CD4-positive, alpha-beta T cell treated with Interleukin-17A for 1 hour (primary cell): ENCODE data around the gene NDUFA11.
"Not testable (repeated sequence)": the region's sequence is repeated elsewhere in the genome, so short reads cannot be mapped to it uniquely, and the experiment has no call there.

Experiments
- DNase-seq: peaks from one replicate; pipeline ENCODE4 v3.0.0-alpha.2; 2020

NDUFA11 gene

DNA sequence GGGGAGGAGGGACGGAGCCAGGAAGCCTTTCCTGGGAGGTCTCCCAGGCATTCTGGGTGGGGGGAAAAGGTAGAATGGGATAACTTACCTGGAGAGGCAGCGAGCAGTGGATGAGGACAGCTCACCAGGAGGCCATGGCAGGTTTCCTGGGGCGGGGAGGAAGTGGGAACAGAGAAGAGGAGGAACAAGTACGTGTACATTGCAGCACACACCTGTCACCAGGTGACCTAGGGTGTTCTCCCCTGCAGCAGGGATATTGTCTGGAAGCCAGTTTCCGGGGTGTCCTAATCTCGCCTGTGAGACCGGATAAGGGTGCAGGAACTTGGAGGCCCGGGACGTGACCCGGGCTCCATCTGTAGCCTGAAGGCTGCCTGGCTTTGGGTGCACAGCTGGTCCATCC is 52.3 kb downstream of the NDUFA11 start, which contains the start of gene FUT3:
TSS of gene FUT3 (minus strand) at position 148 of the 400 bp plus-strand sequence.
- no peak for DNase-seq

DNA sequence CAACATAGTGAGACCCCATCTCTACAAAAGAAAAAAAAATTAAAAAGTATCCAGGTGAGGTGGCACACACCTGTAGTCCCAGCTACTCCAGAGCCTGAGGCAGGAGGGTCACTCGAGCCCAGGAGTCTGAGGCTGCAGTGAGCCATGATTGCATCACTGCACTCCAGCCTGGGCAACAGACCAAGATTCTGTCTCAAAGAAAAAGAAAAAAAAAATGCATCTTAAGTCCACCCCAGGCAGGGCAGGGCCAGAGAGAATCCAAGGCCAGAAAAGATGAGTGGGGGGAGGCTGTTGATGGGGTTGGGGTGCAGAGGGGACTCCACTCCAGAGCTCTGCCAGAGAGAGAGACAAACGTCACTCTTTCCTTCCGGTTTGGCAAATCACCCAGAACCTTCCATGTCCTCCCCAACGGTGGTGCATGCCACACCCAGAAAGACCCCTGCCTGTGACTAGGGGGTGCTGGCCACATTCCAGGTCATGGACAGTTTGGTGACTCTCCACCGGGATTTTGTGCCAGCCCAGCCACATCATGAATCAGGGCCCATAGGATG is 52.8 kb downstream of the NDUFA11 start:
- no peak for DNase-seq

DNA sequence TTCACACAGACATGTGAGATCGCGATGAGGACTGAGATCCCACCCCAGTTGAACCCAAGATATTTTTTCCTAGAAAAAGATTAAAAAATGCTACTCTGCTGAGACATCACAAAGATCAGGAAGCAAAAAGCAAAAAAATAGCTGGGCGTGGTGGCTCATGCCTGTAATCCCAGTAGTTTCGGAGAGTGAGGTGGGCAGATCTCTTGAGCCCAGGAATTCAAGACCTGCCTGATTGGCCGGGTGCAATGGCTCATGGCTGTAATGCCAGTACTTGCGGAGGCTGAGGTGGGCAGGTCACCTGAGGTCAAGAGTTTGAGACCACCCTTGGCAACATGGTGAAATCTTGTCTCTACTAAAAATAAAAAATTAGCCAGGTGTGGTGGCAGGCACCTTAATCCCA is 53.4 kb downstream of the NDUFA11 start:
- DNase-seq = no peak

DNA sequence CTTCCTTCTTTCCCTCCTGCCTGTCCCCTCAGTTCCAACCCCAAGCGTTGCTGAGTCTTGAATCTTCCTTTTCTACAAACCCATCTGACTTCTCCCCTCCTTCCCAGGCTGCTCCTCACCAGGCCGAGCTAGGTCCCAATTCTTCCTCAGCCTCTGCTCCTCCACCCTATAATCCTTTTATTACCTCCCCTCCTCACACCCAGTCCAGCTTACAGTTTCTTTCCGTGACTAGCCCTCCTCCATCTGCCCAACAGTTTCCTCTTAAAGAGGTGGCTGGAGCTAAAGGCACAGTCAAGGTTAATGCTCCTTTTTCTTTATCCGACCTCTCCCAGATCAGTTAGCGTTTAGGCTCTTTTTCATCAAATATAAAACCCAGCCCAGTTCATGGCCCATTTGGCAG is 55.0 kb downstream of the NDUFA11 start:
- DNase-seq = not testable (repeated sequence)

DNA sequence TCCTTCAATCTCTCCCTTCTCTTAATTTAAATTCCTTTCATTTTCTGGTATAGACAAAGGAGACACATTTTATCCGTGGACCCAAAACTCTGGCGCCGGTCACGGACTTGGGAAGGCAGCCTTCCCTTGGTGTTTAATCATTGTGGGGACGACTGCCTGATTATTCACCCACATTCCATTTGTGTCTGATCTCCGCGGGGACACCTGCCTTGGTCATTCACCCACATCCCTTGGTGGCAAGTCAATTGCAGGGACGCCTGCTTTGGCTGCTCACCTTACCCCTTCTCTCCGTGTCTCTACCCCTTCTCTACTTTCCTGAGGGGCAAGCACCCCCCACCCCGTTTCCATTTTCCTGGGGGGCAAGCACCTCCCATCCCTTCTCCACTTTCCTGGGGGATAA is 55.7 kb downstream of the NDUFA11 start:
- not testable (repeated sequence) for DNase-seq
